NCI-H748 treated with DMSO at 0.1 percent for 48 hours (cell line): ENCODE measurements around the gene RIMBP2.
"Not testable (repeated sequence)": the region's sequence is repeated elsewhere in the genome, so short reads cannot be mapped to it uniquely, and the experiment has no call there.

Experiments
- DNase-seq: peaks from one replicate; lab custom pipeline; 2025; lab: John Stamatoyannopoulos, UW

The RIMBP2 gene

DNA sequence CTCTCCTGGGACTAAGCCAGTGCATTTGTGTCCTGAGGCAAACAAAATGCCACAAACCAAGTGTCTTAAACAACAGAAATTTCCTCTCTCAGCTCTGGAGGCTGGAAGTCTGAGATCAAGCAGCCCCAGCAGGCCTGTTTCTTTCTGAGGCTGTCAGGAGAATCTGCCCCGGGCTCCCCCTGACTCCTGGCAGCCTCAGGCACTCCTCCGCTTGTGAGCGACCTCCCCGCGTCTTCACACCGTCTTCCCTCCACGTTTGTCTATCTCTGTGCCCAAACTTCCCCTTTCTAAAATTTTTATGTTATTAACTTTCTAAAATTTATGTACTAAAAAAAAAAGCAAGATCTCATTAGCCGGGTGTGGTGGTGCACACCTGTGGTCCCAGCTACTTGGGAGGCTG is 59.7 kb downstream of the RIMBP2 start:
- DNase-seq, result no peak

GRCh38 chr12:130655881-130656280 is 60.2 kb downstream of the RIMBP2 start:
- DNase-seq, result no peak

DNA sequence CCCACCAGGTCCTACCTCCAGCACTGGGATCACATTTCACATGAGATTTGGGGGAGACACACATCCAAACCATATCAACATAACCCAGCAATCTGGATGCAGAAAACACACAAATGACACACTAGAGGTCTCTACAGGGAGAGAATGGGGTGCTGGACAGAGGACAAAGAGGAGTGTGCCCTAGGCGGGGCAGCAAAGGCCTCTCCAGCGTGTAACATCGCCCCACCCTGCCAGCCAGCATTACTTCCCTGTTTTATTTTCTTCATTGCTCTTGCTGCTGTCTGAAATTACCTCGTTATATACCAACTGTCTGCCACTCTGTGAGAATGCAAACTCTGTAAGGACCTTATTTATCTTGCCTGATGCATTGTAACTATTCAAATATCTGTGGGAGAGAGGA is 61.1 kb downstream of the RIMBP2 start:
- DNase-seq, result no peak

DNA sequence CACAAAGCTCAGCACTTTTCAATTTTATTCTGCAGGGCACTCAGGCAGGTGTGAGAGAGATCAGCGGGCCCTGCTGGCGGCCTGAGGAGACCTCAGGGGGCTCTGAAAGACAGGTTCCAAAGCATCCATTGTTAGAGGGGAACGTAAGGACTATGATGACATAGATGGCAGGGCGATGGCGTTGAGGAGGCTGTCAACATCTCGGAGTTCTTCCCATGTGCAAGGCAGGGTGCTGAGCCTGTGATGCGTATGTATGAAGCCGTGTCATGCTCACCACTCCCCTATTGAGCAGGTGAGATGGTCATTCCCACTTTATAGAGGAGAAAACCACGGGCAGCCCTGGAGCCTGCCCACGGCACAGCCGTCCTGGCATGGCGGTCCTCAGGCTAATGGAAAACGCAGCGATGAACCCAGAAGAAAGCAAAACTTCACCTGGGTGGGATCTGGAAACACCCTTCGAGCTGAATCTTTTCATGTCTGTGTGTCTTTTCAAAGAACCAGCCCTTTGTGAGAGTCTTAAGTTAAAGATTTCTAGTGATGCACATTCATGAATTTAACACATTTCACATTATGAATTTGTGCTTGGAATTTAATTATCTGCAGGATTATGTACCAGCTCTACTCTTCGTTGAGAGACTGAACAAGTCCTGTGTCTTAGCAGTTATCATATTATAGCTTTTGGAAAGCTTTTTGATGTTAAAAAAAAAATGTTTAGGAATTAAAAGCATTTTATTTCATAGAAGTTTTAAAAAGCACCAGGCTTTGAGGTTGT is 64.7 kb downstream of the RIMBP2 start:
- no peak for DNase-seq

DNA sequence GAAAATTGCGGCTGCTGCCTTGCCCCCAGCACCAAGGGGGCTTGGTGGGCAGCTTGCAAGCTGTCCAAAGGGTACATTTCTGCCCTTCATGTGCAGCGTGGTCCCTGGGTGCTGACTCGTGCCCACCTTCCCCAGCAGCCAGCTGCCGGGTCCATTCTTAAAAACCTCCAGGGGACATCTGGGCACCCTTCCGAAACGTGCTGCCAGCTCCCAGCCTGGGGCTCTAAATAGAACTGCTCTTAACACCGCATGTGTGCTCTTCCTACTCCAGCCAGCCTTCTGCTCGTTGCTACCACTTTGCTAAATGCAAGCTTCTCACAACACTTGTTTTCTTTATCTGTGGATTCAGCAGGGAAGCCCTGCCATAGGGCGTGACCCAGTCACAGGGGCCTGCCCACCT is 66.0 kb downstream of the RIMBP2 start:
- DNase-seq, result no peak

GRCh38 chr12:130649101-130650045 is 66.7 kb downstream of the RIMBP2 start:
- no peak for DNase-seq

GRCh38 chr12:130647814-130648213 is 68.3 kb downstream of the RIMBP2 start:
- no peak for DNase-seq

DNA sequence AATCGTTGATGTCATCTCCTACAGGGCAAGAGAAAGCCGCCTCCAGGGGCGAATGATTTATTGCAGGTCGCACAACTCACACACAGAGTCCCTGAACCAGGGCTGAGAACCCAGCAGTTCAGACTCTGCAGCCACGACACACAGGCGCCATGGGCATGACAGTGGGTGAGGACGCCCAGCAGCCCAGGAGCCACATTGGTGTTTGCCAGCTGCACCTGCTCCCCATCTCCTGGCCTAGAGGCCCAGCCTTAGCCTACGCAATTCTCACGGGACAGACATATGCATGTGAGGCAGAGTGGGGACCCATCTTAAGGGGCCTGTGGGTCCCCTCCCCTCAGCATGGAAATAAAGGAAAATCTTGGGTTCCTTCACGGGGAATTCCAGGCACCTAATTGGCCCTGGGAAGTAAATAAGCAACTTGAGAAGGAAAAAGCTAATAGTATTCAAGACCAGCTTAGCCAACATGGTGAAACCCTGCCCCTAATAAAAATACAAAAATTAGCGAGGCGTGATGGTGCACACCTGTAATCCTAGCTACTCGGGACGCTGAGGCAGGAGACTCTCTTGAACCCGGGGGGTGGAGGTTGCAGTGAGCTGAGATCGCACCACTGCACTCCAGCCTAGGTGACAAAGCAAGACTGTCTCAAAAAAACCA is 69.3 kb downstream of the RIMBP2 start:
- DNase-seq, result no peak

DNA sequence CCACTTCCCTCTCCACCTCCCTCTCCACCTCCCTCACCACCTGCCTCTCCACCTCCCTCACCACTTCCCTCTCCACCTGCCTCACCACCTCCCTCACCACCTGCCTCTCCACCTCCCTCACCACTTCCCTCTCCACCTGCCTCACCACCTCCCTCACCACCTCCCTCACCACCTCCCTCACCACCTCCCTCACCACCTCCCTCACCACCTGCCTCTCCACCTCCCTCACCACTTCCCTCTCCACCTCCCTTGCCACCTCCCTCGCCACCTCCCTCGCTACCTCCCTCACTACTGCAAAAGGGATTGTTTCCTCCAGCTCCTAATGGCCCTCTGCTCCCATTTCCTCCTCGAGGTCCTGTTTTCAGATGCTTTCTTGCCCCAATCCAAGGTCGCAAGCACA is 69.9 kb downstream of the RIMBP2 start:
- DNase-seq, result not testable (repeated sequence)

GRCh38 chr12:130645751-130646150 is 70.3 kb downstream of the RIMBP2 start:
- DNase-seq, result no peak

- no peak for DNase-seq
Measured at GRCh38 chr12:130644566-130644965, 71.5 kb downstream of the RIMBP2 start.

DNA sequence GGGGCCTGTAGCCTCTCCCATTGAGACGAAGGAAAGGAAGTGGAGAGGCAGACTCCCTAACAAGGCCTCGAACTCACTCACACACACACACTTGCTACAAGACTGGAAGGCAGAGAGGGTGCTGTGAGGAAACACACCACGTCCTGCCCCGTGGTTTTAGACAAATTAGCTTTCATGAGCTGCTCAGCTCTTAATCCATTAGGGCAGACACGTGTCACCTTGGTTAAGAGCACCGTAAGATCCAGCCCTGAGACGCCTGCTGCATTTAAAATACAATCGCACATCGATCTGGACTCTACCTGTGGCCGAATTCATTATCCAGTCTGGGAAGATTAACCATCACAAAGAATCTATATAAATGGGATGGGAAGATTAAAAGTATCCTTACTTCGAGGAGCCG is 72.0 kb downstream of the RIMBP2 start:
- DNase-seq, result no peak

DNA sequence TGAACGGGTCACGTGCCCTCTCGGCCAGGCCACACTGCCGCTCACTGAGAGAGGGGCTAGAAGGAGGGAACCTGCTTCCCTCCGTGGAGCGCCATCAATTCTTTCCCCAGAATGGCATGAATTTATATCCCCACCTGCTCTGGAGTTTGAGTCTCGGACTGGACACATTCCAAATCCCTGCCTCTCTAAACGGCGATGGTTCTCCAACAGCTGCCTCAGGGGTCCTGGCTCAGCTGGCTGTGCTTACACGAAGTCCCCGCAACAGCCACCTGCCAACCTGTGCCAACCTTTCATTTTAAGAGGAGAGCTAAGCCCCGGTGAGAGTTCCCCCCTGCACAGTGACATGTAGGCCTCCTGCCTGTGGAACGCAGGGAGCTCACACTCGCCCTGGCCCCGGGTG is 73.2 kb downstream of the RIMBP2 start:
- DNase-seq, result no peak

- no peak for DNase-seq
Measured at GRCh38 chr12:130641533-130642184, 74.4 kb downstream of the RIMBP2 start.

DNA sequence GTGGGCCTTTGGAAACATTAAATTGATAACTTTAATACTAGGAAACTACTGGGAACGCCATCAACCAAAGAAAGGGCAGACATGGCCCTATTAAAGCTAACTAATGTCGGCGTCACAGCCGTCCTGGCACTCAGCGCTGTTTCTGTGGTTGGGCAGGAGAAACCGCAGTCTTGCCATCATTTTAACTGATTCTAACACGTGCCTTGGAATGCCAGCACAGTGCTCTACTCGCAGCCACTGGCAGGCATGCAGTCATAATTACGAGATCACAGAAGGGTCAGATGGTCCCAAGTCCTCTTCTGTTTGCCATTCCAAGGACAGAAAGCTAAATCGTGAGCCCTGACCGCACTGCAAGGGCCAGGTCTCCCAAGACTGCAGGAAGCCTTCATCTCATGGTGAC is 75.2 kb downstream of the RIMBP2 start:
- no peak for DNase-seq

- DNase-seq, result no peak
Measured at GRCh38 chr12:130640496-130640895, 75.6 kb downstream of the RIMBP2 start.

DNA sequence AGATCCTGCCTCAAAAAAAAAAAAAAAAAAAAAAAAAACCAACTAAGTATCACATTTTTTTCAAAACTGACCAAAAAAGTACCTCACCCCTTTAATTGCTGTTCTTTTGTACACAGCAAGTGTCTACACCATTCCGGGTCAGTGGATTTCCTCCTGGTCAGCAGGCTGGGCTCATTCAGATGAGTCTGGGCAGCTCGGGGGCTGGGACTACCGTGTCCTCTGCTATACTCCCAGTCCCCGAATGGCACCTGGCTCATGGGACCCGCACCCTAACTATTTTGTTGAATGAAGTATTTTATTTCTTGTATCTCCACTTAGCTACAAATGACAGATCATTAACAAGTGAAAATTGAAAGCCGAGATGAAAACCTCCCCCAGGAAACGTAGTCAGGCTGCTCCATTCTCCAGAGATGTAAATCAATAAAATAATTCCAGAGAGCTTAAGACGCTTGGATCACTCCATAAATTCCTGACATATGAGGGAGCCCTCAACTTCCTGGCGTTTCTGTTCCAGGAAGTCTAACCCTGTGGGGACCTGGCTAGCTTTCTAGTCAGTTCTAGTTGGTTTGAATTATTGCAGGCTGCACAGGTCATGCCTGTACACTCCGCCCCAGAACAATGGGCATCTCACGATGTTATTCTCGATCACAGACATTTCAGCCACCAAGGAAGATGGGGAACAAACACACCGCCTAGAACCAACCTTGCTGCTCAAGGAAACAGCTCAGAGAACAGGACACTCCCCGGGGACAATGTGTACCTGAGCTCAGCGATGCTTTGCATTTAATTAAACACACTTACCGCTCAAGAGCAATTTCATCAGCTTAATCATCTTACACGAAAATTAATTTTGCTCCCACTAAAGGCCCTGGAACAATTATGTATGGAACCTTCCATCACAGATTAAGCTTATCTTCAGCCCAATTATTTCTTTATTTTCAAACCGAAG is 76.3 kb downstream of the RIMBP2 start:
- DNase-seq, result no peak

DNA sequence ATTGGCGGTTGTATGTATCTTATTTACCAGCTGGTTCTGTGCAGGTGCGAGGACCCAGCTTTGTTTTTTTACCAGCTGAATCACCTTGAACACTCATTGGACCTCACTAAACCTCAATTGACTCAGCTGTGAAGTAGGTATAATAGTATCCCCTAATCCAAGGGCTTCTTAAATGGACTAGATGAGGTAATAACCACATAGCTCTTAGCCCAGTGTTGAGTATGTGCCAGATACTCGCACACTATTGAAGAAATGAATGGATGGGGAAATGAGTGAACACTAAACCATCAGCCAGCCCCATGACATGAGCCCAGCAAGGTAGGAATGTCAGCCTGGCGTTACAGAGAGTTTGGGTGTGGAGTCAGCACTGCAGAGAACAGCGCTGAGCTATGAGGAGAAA is 79.7 kb downstream of the RIMBP2 start:
- DNase-seq, result no peak

GRCh38 chr12:130634866-130635265 is 81.2 kb downstream of the RIMBP2 start:
- peak; percentile 76 for DNase-seq

DNA sequence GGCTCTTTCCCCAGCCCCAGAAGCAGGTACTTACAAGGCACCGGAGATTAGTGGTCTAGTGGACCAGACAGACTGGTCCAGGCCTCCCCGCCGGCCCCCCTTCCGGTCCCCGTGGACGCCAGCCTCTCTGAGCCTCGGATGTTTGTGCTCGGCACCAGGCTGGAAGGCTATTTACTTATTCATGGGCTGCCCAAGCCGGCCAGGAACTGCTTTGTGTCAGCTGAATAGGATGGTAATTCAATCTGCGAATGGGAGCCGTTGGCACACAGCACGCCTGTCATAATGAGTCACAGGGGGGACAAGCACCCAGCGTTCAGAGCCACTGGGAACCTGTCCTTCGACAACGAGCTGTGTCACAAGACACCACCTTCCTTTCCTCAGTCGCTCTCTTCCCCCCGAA is 82.3 kb downstream of the RIMBP2 start:
- peak; percentile 95 for DNase-seq

GRCh38 chr12:130632642-130633041 is 83.5 kb downstream of the RIMBP2 start:
- DNase-seq, result peak; percentile 92
